Adrenal gland (tissue), 12 donors: ENCODE measurements around the gene KCNIP2. TPM values are rescaled to one million over a fixed set of nuclear protein-coding genes. Genes with fewer than 3 reads are reported as not detected.

Experiments
- DNase-seq, 7 donors: peaks; one replicate each; pipeline ENCODE4 v3.0.0-alpha.2; 2019 to 2020
- H3K27ac ChIP-seq, 5 donors: fragments of 200-600 bp; sonication (generic) in 4 of 5; 1 replicate in 3 of 5; 2 replicates in 2 of 5; pipeline versions ENCODE4 v1.5.1 to v1.8.0; 2016 to 2020; ENCODE audit warnings: mild to moderate bottlenecking in 1 of 5
- H3K27me3 ChIP-seq: fragments of 200-600 bp; 2 replicates; pipeline ENCODE4 v1.8.0; 2021
- H3K36me3 ChIP-seq, 2 donors: fragments of 200-600 bp; replicated peaks in 1 of 2; 1 replicate in 1 of 2; 2 replicates in 1 of 2; pipeline versions ENCODE4 v1.5.1 to v1.8.0; 2018 to 2022
- H3K4me1 ChIP-seq, 2 donors: fragments of 200-600 bp; replicated peaks in 1 of 2; 1 replicate in 1 of 2; 2 replicates in 1 of 2; pipeline versions ENCODE4 v1.5.1 to v1.8.0; 2018 to 2021
- H3K4me3 ChIP-seq, 4 donors: fragments of 200-600 bp; sonication (generic) in 3 of 4; one replicate each; pipeline ENCODE4 v1.5.1; 2016 to 2018
- H3K9me3 ChIP-seq, 3 donors: fragments of 200-600 bp; sonication (generic) in 1 of 3; replicated peaks in 1 of 3; 1 replicate in 2 of 3; 2 replicates in 1 of 3; pipeline versions ENCODE4 v1.5.1 to v1.8.0; 2016 to 2021
- CTCF ChIP-seq, 6 experiments: fragments of 450-650 bp in 4 of 6; fragments of 200-600 bp in 2 of 6; sonication (generic) in 1 of 6; IDR thresholded peaks; 1 replicate in 5 of 6; 2 replicates in 1 of 6; pipeline versions ENCODE4 v1.5.1 to v1.8.0; 2016 to 2021; ENCODE audit warnings: antibody characterized with exemption in 6 of 6, mild to moderate bottlenecking in 2 of 6, moderate library complexity in 1 of 6
- POLR2A ChIP-seq, 2 donors: fragments of 450-650 bp; IDR thresholded peaks; one replicate each; pipeline ENCODE4 v1.6.1; 2017; ENCODE audit warnings: antibody characterized with exemption in 2 of 2, mild to moderate bottlenecking in 2 of 2, moderate library complexity in 1 of 2
- WGBS, 4 donors: extraction: QIAGEN DNeasy Blood & Tissue Kit in 2 of 4; methylation state at CpG; one replicate each; pipeline versions ENCODE4 v1.1.5 to v1.1.7; 2013 to 2017; 5-methylcytosine and 5-hydroxymethylcytosine counted together
- intact Hi-C, 2 donors: fragments of 100-400 bp; cut with DNase I; formaldehyde crosslinking; loops; one replicate each; pipeline versions ENCODE4 v1.14.1 to v1.15.0; 2022 to 2023
- polyA plus RNA-seq, 3 donors: library from polyadenylated mRNA; stranded (reverse); fragments of 200-250 nt in 2 of 3; fragments of 350-450 nt in 1 of 3; fragmentation: Illumina TruSeq in 1 of 3; extraction: RNeasy Lipid Tissue Mini Kit (QIAGEN cat#74804) in 1 of 3; gene quantifications; one replicate each; pipeline ENCODE4 v1.2.3, GENCODE V29; 2013 to 2014
- total RNA-seq, 9 donors: library from RNA; depleted of rRNA in 4 of 9; stranded (reverse); fragments of >200 nt in 4 of 9; fragments of 120-200 nt in 1 of 9; fragmentation: NEBNext Ultra II Directional in 1 of 9; extraction: Animal tissue kit (Norgen Biotek cat#: 25700) in 1 of 9; gene quantifications; one replicate each; pipeline versions ENCODE4 v1.1.0 to v1.2.4, GENCODE V29; 2013 to 2023
- donor health status: healthy with polysubstance abuse.
- donor health status: Bipolar disorder and iron deficiency.
- donor health status: DM: yes; HTN: yes; CAD: no.
- donor health status: DM: no; HTN: no; CAD: no.
- donor health status: DM: no; HTN: no; CAD: no.
- donor health status: DM: yes; HTN: yes; CAD: no.

The KCNIP2 gene
- total and polyA plus RNA-seq, 12 donors, result 2.2 to 23.0 (median 4.6) TPM; not detected in 1

DNA sequence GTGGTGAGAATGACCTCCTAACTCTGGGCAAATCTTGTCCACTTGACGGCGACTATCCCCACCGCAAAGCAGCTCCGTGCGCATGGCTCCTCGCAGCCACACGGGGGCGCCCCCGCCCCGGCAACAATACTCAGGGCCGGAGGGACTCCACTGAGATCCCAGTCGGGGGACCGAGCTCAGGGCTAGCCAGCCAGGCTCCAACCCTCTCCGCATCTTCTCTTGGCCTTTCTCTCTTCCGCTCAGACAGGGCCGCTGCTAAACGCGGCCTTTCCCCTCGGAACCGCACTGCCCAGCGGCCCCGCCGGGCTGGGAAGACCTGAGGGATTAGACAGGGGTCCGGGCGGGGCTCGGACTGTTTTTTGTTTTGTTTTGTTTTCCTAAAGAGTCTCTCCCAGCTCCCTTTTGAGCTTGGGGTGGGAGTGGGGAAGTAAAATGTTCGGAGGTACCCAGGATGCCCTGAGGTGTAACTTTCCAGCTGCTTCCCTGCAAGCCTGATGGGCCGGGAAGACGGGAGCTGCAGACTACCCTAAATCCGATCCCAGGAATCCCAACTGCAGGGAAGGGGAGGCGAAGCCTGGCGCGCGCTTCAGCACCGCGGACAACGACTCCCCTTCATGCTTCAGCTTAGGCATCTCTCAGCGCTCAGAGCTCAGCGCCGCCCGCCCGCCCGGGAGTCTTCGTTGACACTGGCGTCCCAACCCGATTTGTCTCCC is 2.7 kb downstream of the KCNIP2 start:
- Histone ChIP-seq H3K4me3 (peak overlapping the region in 2 of 4 donors; percentile 33 to 64), H3K9me3 (no peaks in the 10 kb centered on the region), H3K27me3 (no peaks in the 10 kb centered on the region), H3K27ac (no peak overlapping the region), H3K36me3 (no peaks in the 10 kb centered on the region), H3K4me1 (peaks cover 14 to 37% of the 10 kb centered on the region in 2 donors)
- TF ChIP-seq CTCF (IDR thresholded peaks at IDR 0.05) (peak; percentile 87 to 94 (median 92)), POLR2A (IDR thresholded peaks at IDR 0.05) (no peak)
- 1 to 7% (median 2%) methylated on average over 18 to 46 of the region's 46 CpGs for WGBS, 4 donors
- intact Hi-C loops, result loop anchor here (2.0 to 5.0 kb wide), 3 partner anchors 51 to 170 kb away; no protein-coding TSS in a partner anchor
- DNase-seq, result peak; percentile 82 to 91 (median 87)

DNA sequence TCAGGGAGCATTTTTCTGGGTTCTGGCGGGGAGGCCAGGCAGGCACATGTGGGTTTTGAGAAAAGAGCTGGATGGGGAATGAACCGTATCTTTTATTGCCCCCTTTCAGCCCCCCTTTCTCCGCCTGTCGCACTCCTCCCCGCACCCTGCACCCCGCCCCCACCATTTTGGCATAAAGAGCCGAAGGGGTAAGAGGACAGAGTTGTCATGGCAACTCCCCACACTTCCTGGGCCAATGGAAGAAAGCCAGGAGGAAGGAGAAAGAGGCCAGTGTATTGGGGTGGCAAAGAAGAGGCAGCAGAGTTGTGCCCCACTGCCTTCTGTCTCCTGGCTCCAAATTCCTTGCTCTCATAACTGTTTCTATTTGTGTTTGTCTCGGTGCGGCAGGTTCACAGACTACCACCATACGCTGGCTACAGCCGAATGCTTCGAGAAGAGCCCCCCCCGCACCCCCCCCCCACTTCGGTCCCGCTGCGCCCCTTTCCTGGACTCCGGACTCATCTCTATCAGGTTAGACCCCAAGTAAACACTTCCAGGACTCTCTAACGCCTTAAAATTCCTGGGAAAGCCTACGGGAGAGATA is 3.4 kb downstream of the KCNIP2 start:
- TF ChIP-seq CTCF (IDR thresholded peaks at IDR 0.05), result no peak
- no peak for TF ChIP-seq POLR2A (IDR thresholded peaks at IDR 0.05)
- Histone ChIP-seq H3K27ac (no peak overlapping the region), H3K27me3 (no peaks in the 10 kb centered on the region), H3K36me3 (no peaks in the 10 kb centered on the region), H3K4me1 (peaks cover 14 to 37% of the 10 kb centered on the region in 2 donors), H3K9me3 (no peaks in the 10 kb centered on the region), H3K4me3 (peak overlapping the region in 2 of 4 donors; percentile 0 to 64)
- peak in 1 of 7 donors; percentile 33 for DNase-seq
- intact Hi-C loops, result loop anchor here (2.0 to 5.0 kb wide), 3 partner anchors 52 to 171 kb away; no protein-coding TSS in a partner anchor
- WGBS, 4 donors, result 3 to 11% (median 6%) methylated on average over 15 to 19 of the region's 19 CpGs

DNA sequence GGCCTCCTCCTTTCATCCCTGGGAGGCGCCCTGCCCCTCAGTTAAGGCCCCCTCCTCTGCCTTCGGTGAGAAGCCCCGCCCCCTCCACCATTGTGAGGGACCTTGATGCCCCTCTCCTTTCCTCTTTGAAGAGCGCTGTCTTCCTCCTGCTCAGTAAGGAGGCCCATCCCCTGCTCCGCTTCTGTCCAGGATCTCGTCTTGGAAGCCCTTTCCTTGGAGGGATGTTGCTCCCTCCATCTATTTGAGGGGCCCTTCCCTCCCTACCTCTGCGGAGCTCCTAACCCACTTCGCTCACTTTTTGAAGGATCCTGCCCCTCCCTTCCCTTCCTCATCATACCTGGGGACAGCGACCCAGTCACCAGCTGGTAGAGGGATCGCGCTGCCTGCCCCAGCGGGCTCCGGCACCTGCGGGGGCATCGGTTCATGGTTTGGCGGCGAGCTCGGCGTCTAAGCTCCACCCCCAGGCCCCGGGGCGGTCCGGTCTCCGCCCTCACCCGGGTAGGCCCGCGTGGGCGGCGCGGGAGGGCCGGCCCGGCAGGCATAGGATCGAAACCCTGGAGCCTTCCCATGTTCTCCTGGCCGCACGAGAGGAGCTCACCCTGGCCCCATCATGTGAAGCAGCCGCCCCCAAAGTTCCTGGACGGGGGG is 4.1 kb downstream of the KCNIP2 start:
- Histone ChIP-seq H3K27ac (no peak overlapping the region), H3K9me3 (no peaks in the 10 kb centered on the region)

More for the DNA sequence above, 4.1 kb downstream of the KCNIP2 start:
- no peaks in the 10 kb centered on the region for H3K36me3 ChIP-seq
- WGBS, 4 donors, result 12 to 54% (median 21%) methylated on average over 8 to 36 of the region's 36 CpGs
- DNase-seq, result peak in 3 of 7 donors; percentile 52 to 58 (median 57)
- peaks cover 14 to 37% of the 10 kb centered on the region in 2 donors for H3K4me1 ChIP-seq
- TF ChIP-seq POLR2A (IDR thresholded peaks at IDR 0.05), result no peak
- TF ChIP-seq CTCF (IDR thresholded peaks at IDR 0.05), result no peak
- intact Hi-C loops, result loop anchor here (2.0 to 10.0 kb wide), 5 partner anchors 53 to 233 kb away; partner anchors contain the start of gene HPS6 (in 1 of the 2)
- no peaks in the 10 kb centered on the region for H3K27me3 ChIP-seq
- H3K4me3 ChIP-seq, result peak overlapping the region in 2 of 4 donors; percentile 0 to 64
